Suprapubic skin (tissue), 4 donors: ENCODE results near the gene TXN2. TPM values are rescaled to one million over a fixed set of nuclear protein-coding genes. Genes with fewer than 3 reads are reported as not detected.
"Not testable (repeated sequence)": the region's sequence is repeated elsewhere in the genome, so short reads cannot be mapped to it uniquely, and the experiment has no call there.

ENCODE experiments used
- DNase-seq, 2 donors: peaks; one replicate each; pipeline ENCODE4 v3.0.0-alpha.2; 2019; ENCODE audit warnings: low spot score in 2 of 2
- H3K27ac ChIP-seq: fragments of 200-600 bp; sonication (generic); one replicate; pipeline ENCODE4 v1.5.1; 2019
- H3K27me3 ChIP-seq: fragments of 200-600 bp; sonication (generic); one replicate; pipeline ENCODE4 v1.5.1; 2019
- H3K36me3 ChIP-seq: fragments of 200-600 bp; sonication (generic); one replicate; pipeline ENCODE4 v1.5.1; 2019
- H3K4me1 ChIP-seq: fragments of 200-600 bp; sonication (generic); one replicate; pipeline ENCODE4 v1.5.1; 2019
- H3K4me3 ChIP-seq: fragments of 200-600 bp; sonication (generic); one replicate; pipeline ENCODE4 v1.5.1; 2019; ENCODE audit warnings: mild to moderate bottlenecking
- H3K9me3 ChIP-seq: fragments of 200-600 bp; sonication (generic); one replicate; pipeline ENCODE4 v1.5.1; 2019
- CTCF ChIP-seq, 2 donors: fragments of 200-600 bp in 1 of 2; fragments of 450-650 bp in 1 of 2; sonication (generic) in 1 of 2; IDR thresholded peaks; one replicate each; pipeline ENCODE4 v1.5.1; 2016 to 2019; ENCODE audit warnings: antibody characterized with exemption in 2 of 2, mild to moderate bottlenecking in 1 of 2, moderate library complexity in 1 of 2
- EP300 ChIP-seq: sonication (generic); formaldehyde crosslinking; IDR thresholded peaks from one replicate; pipeline ENCODE4 v1.6.1; 2017; ENCODE audit warnings: antibody characterized with exemption
- POLR2A ChIP-seq, 2 donors: fragments of 450-650 bp; IDR thresholded peaks; one replicate each; pipeline ENCODE4 v1.6.1; 2017; ENCODE audit warnings: antibody characterized with exemption in 2 of 2, mild to moderate bottlenecking in 2 of 2, moderate library complexity in 2 of 2
- POLR2AphosphoS5 ChIP-seq, 3 donors: sonication (generic); formaldehyde crosslinking; IDR thresholded peaks; one replicate each; pipeline ENCODE4 v1.6.1; 2017; ENCODE audit warnings: antibody characterized with exemption in 3 of 3
- WGBS: methylation state at CpG from one replicate; pipeline ENCODE4 v1.1.5; 2018; 5-methylcytosine and 5-hydroxymethylcytosine counted together
- total RNA-seq, 4 donors: library from RNA; depleted of rRNA; stranded (reverse); fragments of >200 nt; gene quantifications; one replicate each; pipeline ENCODE4 v1.1.0, GENCODE V29; 2016

TXN2 gene
- total RNA-seq, 4 donors from 2014 or later: 50.7 to 73.5 (median 61.3) TPM

- peak overlapping the region; percentile 58 for H3K4me3 ChIP-seq
- peak; percentile 92 to 96 for DNase-seq
- no peaks in the 10 kb centered on the region for H3K36me3 ChIP-seq
- H3K27ac ChIP-seq: peak overlapping the region; percentile 80
- H3K27me3 ChIP-seq: no peaks in the 10 kb centered on the region
- TF ChIP-seq POLR2AphosphoS5 (IDR thresholded peaks at IDR 0.05) (peak in 1 of 3 donors; percentile 68), EP300 (no peak), POLR2A (IDR thresholded peaks at IDR 0.05) (peak in 1 of 2 donors; percentile 23), CTCF (IDR thresholded peaks at IDR 0.05) (no peak)
- H3K4me1 ChIP-seq: peaks cover 44% of the 10 kb centered on the region
- no peaks in the 10 kb centered on the region for H3K9me3 ChIP-seq
- 5% methylated on average over 4 of the region's 61 CpGs for WGBS
Observed at GRCh38 chr22:36454916-36455570, 26.4 kb downstream of the TXN2 start.

GRCh38 chr22:36453855-36454378, 27.5 kb downstream of the TXN2 start:
- Histone ChIP-seq H3K27me3 (no peaks in the 10 kb centered on the region), H3K4me3 (no peak overlapping the region), H3K4me1 (peaks cover 52% of the 10 kb centered on the region), H3K9me3 (no peaks in the 10 kb centered on the region), H3K36me3 (no peaks in the 10 kb centered on the region), H3K27ac (no peak overlapping the region)
- no peak for TF ChIP-seq POLR2AphosphoS5 (IDR thresholded peaks at IDR 0.05)
- no peak for DNase-seq
- WGBS: 93% methylated on average over 16 of the region's 16 CpGs

GRCh38 chr22:36452978-36453607, 28.3 kb downstream of the TXN2 start:
- H3K27me3 ChIP-seq, H3K4me3 ChIP-seq, DNase-seq, H3K36me3 ChIP-seq, H3K9me3 ChIP-seq: not testable (repeated sequence)
- Histone ChIP-seq H3K4me1 (peaks cover 57% of the 10 kb centered on the region), H3K27ac (peak overlapping the region; percentile 53)
- 86% methylated on average over 5 of the region's 5 CpGs for WGBS

- H3K27me3 ChIP-seq: no peaks in the 10 kb centered on the region
- H3K4me1 ChIP-seq: peaks cover 57% of the 10 kb centered on the region
- no peaks in the 10 kb centered on the region for H3K36me3 ChIP-seq
- H3K4me3 ChIP-seq: no peak overlapping the region
- H3K27ac ChIP-seq: peak overlapping the region; percentile 53
- H3K9me3 ChIP-seq: no peaks in the 10 kb centered on the region
- TF ChIP-seq EP300 (no peak), POLR2AphosphoS5 (IDR thresholded peaks at IDR 0.05) (no peak), POLR2A (IDR thresholded peaks at IDR 0.05) (no peak), CTCF (IDR thresholded peaks at IDR 0.05) (no peak)
- DNase-seq: no peak
- WGBS: 80% methylated on average over 9 of the region's 9 CpGs
Observed at GRCh38 chr22:36452250-36452977, 29.0 kb downstream of the TXN2 start.

- Histone ChIP-seq H3K27ac (peak overlapping the region; percentile 35), H3K4me1 (peaks cover 56% of the 10 kb centered on the region)
- not testable (repeated sequence) for H3K9me3 ChIP-seq, DNase-seq, H3K4me3 ChIP-seq, H3K27me3 ChIP-seq, H3K36me3 ChIP-seq
- 92% methylated on average over 7 of the region's 7 CpGs for WGBS
Observed at GRCh38 chr22:36450923-36451322, 30.5 kb downstream of the TXN2 start.

GRCh38 chr22:36449596-36450175, 31.8 kb downstream of the TXN2 start:
- no peak overlapping the region for H3K4me3 ChIP-seq
- no peaks in the 10 kb centered on the region for H3K9me3 ChIP-seq
- peaks cover 54% of the 10 kb centered on the region for H3K4me1 ChIP-seq
- DNase-seq: no peak
- H3K27me3 ChIP-seq: no peaks in the 10 kb centered on the region
- no peaks in the 10 kb centered on the region for H3K36me3 ChIP-seq
- H3K27ac ChIP-seq: peak overlapping the region; percentile 43
- TF ChIP-seq POLR2AphosphoS5 (IDR thresholded peaks at IDR 0.05) (no peak), POLR2A (IDR thresholded peaks at IDR 0.05) (no peak), CTCF (IDR thresholded peaks at IDR 0.05) (no peak), EP300 (no peak)
- WGBS: 74% methylated on average over 7 of the region's 11 CpGs
